ENCODE results near the gene MXRA5. TPM values are rescaled to one million over a fixed set of nuclear protein-coding genes. Genes with fewer than 3 reads are reported as not detected.

Gene MXRA5
- total and polyA plus RNA-seq, 2 donors (not counting 3 experiments of a cell fraction or from before 2014, with no cell fraction given): not detected

DNA sequence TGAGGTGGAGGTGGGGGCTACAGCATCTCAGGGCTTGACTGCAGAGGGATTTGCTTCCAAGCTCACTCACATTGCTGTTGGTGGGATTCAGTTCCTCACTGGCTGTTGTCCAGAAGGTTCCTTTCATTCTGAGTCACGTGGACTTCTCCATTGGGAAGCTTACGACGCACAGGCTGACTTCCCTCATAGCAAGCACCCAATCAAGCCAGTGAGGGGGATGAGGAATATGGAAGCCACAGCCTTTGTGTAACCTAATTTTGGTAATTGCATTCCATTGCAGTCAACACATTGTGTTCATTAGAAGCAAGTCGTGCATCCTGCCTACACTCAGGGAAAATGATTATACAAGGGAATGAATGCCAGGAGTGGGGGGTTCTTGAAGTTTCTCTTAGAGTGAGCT, 32.7 kb upstream of the MXRA5 start:
- Histone ChIP-seq H3K9me3 (replicated peaks; ENCODE audit: control insufficient read depth, insufficient read depth, low read length) (no peaks in the 10 kb centered on the region), H3K4me1 (ENCODE audit: control insufficient read depth, extremely low read depth, insufficient read depth, low read length) (no peaks in the 10 kb centered on the region), H3K4me2 (ENCODE audit: insufficient read depth, low read length) (no peak overlapping the region), H3K9me1 (replicated peaks; ENCODE audit: control insufficient read depth, extremely low read depth, insufficient read depth, low read length) (no peaks in the 10 kb centered on the region), H3K9ac (replicated peaks; ENCODE audit: extremely low read depth, insufficient read depth, low read length) (no peak overlapping the region), H2AFZ (ENCODE audit: low read depth, low read length) (no peak overlapping the region), H3K79me2 (ENCODE audit: control insufficient read depth, insufficient read depth, low read length) (no peaks in the 10 kb centered on the region), H3K27me3 (ENCODE audit: control insufficient read depth in 2 of 2, insufficient read depth in 2 of 2, low read length in 2 of 2) (no peaks in the 10 kb centered on the region), H4K20me1 (replicated peaks; ENCODE audit: control insufficient read depth, extremely low read depth, insufficient read depth, low read length) (no peaks in the 10 kb centered on the region), H3K27ac (ENCODE audit: insufficient read depth, low read depth, low read length) (no peak overlapping the region), H3K36me3 (ENCODE audit: control insufficient read depth in 2 of 2, extremely low read depth in 1 of 2, insufficient read depth in 2 of 2, low read length in 2 of 2) (no peaks in the 10 kb centered on the region), H3K4me3 (replicated peaks in 1 of 3; ENCODE audit: insufficient read depth in 1 of 3, low read depth in 1 of 3, low read length in 3 of 3) (no peak overlapping the region)
- TF ChIP-seq MYC (IDR thresholded peaks at IDR 0.05; ENCODE audit: low read depth, low read length) (no peak), POLR2A (IDR thresholded peaks at IDR 0.05; ENCODE audit: low read depth, low read length) (no peak), EZH2 (IDR thresholded peaks at IDR 0.05; ENCODE audit: borderline replicate concordance, low read depth, low read length, severe bottlenecking) (no peak), GATA2 (IDR thresholded peaks at IDR 0.05; ENCODE audit: insufficient read depth, insufficient read length, low read depth, low read length) (no peak), JUN (IDR thresholded peaks at IDR 0.05; ENCODE audit: borderline replicate concordance, insufficient read depth, insufficient read length, low read depth) (no peak)
- TF ChIP-seq, protein P1, sequence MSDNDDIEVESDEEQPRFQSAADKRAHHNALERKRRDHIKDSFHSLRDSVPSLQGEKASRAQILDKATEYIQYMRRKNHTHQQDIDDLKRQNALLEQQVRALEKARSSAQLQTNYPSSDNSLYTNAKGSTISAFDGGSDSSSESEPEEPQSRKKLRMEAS (IDR thresholded peaks at IDR 0.05; ENCODE audit: insufficient read depth, insufficient read length): no peak
- intact Hi-C loops (cut with micrococcal nuclease) (no loop called here), dilution Hi-C loops (cut with MboI; ENCODE audit: extremely low pct_ligation_motif_present, low sequenced_read_pairs) (no loop called here)
- ChIA-PET POLR2A (no interaction called here), CTCF (no interaction called here)
- FAIRE-seq (no peak), DNase-seq (ENCODE audit: low read depth, low spot score) (no peak)
- no TSS peak for BruUV-seq (replicated peaks)

DNA sequence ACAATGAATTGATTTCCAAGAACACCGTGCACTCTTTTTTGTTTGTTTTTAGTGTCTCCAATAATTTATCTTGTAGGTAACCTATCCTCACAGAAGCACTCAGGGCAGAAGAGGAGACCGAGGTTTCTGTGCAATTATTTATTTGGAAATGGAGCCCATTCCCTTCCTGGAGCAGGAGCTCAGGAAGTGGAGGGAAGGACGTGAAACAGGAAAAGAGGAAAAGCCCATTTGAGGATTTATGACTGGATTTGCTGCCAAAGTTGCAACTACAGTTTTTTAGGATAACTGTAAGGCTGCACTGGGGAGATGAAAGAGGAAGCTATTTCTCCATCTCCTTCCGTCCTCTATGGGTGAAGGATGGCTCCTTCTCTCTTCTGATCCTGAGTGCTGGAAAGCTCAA, 31.7 kb upstream of the MXRA5 start:
- no peaks in the 10 kb centered on the region for H3K9me3 ChIP-seq (replicated peaks; ENCODE audit: control insufficient read depth, insufficient read depth, low read length)
- no peaks in the 10 kb centered on the region for H3K27me3 ChIP-seq (ENCODE audit: control insufficient read depth in 2 of 2, insufficient read depth in 2 of 2, low read length in 2 of 2)
- H4K20me1 ChIP-seq (replicated peaks; ENCODE audit: control insufficient read depth, extremely low read depth, insufficient read depth, low read length): no peaks in the 10 kb centered on the region
- no peak for FAIRE-seq
- H3K9me1 ChIP-seq (replicated peaks; ENCODE audit: control insufficient read depth, extremely low read depth, insufficient read depth, low read length): no peaks in the 10 kb centered on the region
- no peak overlapping the region for H3K4me3 ChIP-seq (replicated peaks in 1 of 3; ENCODE audit: insufficient read depth in 1 of 3, low read depth in 1 of 3, low read length in 3 of 3)
- no TSS peak for BruUV-seq (replicated peaks)
- H3K9ac ChIP-seq (replicated peaks; ENCODE audit: extremely low read depth, insufficient read depth, low read length): no peak overlapping the region
- no peaks in the 10 kb centered on the region for H3K36me3 ChIP-seq (ENCODE audit: control insufficient read depth in 2 of 2, extremely low read depth in 1 of 2, insufficient read depth in 2 of 2, low read length in 2 of 2)
- CTCF ChIA-PET: no interaction called here
- H3K4me1 ChIP-seq (ENCODE audit: control insufficient read depth, extremely low read depth, insufficient read depth, low read length): no peaks in the 10 kb centered on the region
- DNase-seq (ENCODE audit: low read depth, low spot score): no peak
- POLR2A ChIA-PET: no interaction called here
- H2AFZ ChIP-seq (ENCODE audit: low read depth, low read length): no peak overlapping the region
- intact Hi-C loops (cut with micrococcal nuclease): no loop called here
- H3K79me2 ChIP-seq (ENCODE audit: control insufficient read depth, insufficient read depth, low read length): no peaks in the 10 kb centered on the region
- H3K4me2 ChIP-seq (ENCODE audit: insufficient read depth, low read length): no peak overlapping the region
- dilution Hi-C loops (cut with MboI; ENCODE audit: extremely low pct_ligation_motif_present, low sequenced_read_pairs): no loop called here
- TF ChIP-seq, protein P2, sequence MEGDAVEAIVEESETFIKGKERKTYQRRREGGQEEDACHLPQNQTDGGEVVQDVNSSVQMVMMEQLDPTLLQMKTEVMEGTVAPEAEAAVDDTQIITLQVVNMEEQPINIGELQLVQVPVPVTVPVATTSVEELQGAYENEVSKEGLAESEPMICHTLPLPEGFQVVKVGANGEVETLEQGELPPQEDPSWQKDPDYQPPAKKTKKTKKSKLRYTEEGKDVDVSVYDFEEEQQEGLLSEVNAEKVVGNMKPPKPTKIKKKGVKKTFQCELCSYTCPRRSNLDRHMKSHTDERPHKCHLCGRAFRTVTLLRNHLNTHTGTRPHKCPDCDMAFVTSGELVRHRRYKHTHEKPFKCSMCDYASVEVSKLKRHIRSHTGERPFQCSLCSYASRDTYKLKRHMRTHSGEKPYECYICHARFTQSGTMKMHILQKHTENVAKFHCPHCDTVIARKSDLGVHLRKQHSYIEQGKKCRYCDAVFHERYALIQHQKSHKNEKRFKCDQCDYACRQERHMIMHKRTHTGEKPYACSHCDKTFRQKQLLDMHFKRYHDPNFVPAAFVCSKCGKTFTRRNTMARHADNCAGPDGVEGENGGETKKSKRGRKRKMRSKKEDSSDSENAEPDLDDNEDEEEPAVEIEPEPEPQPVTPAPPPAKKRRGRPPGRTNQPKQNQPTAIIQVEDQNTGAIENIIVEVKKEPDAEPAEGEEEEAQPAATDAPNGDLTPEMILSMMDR (IDR thresholded peaks at IDR 0.05; ENCODE audit: extremely low read depth in 1 of 2, insufficient read depth in 1 of 2, low read depth in 1 of 2, low read length in 2 of 2): no peak
- no peak for TF ChIP-seq GATA2 (IDR thresholded peaks at IDR 0.05; ENCODE audit: insufficient read depth, insufficient read length, low read depth, low read length)
- TF ChIP-seq, protein P1 (IDR thresholded peaks at IDR 0.05; ENCODE audit: insufficient read depth, insufficient read length): no peak
- no peak for TF ChIP-seq MYC (IDR thresholded peaks at IDR 0.05; ENCODE audit: low read depth, low read length)
- no peak for TF ChIP-seq EZH2 (IDR thresholded peaks at IDR 0.05; ENCODE audit: borderline replicate concordance, low read depth, low read length, severe bottlenecking)
- no peak for TF ChIP-seq FOS (IDR thresholded peaks at IDR 0.05; ENCODE audit: borderline replicate concordance, insufficient read depth, low read length)
- no peak for TF ChIP-seq POLR2AphosphoS5 (IDR thresholded peaks at IDR 0.05; ENCODE audit: insufficient read depth, low read depth, low read length)
- H3K27ac ChIP-seq (ENCODE audit: insufficient read depth, low read depth, low read length): no peak overlapping the region
